HFFc6 (cell line): Measurements from ENCODE around the gene CBX1. TPM values are rescaled to one million over a fixed set of nuclear protein-coding genes. Genes with fewer than 3 reads are reported as not detected.
A peak's percentile ranks its signal among the peaks of the same experiment; 100 is the strongest.
"Not testable (repeated sequence)": the region's sequence is repeated elsewhere in the genome, so short reads cannot be mapped to it uniquely, and the experiment has no call there.

Experiments used
- DNase-seq: peaks from one replicate; pipeline ENCODE4 v3.0.0-alpha.2; 2018
- H3K27ac Mint-ChIP-seq: 2 replicates; pipeline ENCODE4 v1.8.0; 2020; ENCODE audit warnings: mild to moderate bottlenecking, mixed read lengths
- H3K27me3 Mint-ChIP-seq: 2 replicates; pipeline ENCODE4 v1.8.0; 2021; ENCODE audit warnings: mild to moderate bottlenecking, moderate library complexity, mixed read lengths; ENCODE audit not compliant: insufficient read depth
- H3K36me3 Mint-ChIP-seq: 2 replicates; pipeline ENCODE4 v1.8.0; 2021; ENCODE audit warnings: low read depth, mixed read lengths
- H3K4me1 Mint-ChIP-seq: 2 replicates; pipeline ENCODE4 v1.8.0; 2020; ENCODE audit warnings: low read depth, mixed read lengths
- H3K4me3 Mint-ChIP-seq: 2 replicates; pipeline ENCODE4 v1.8.0; 2020; ENCODE audit warnings: mild to moderate bottlenecking, moderate library complexity, mixed read lengths
- H3K9me3 Mint-ChIP-seq: 2 replicates; pipeline ENCODE4 v1.8.0; 2020; ENCODE audit warnings: mild to moderate bottlenecking, mixed read lengths
- total RNA-seq, 6 experiments: library from RNA; stranded (reverse); fragmentation: NEBNext Ultra II Directional; extraction: Animal tissue kit (Norgen Biotek cat#: 25700); gene quantifications; 2 replicates in 1 of 6; 3 replicates in 5 of 6; pipeline ENCODE4 v1.2.3, GENCODE V29; 2021
- TF ChIP-seq, protein P1 (sequence below): fragments of 200-600 bp; sonication (generic); IDR thresholded peaks from 2 replicates; pipeline ENCODE4 v1.5.0; 2021; ENCODE audit warnings: antibody characterized with exemption, mild to moderate bottlenecking

CBX1 gene
- total RNA-seq, 6 experiments from 2014 or later: 62.2 to 82.1 (median 74.0) TPM

DNA sequence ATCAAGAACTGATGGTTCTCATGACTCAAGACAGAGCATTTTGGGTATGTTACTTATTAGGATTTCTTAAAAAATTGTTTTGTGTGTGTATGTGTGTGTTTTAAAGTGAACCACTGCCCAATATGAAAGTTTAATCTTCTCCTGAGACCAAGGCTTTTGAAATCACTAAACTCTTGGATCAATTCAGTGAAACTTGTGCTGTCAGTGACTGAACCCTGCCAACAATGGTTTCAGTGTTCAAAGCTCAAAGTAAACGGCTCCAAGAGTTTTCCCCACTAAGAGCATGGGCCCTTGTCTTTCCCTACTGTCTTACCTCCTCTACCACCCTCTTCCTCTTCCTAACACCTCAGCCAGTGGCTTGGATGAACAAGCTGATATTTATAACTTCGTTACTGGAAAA lies 31.1 kb downstream of the CBX1 start:
- peaks cover 36% of the 10 kb centered on the region for H3K4me1 Mint-ChIP-seq
- H3K27me3 Mint-ChIP-seq: no peaks in the 10 kb centered on the region
- TF ChIP-seq, protein P1, sequence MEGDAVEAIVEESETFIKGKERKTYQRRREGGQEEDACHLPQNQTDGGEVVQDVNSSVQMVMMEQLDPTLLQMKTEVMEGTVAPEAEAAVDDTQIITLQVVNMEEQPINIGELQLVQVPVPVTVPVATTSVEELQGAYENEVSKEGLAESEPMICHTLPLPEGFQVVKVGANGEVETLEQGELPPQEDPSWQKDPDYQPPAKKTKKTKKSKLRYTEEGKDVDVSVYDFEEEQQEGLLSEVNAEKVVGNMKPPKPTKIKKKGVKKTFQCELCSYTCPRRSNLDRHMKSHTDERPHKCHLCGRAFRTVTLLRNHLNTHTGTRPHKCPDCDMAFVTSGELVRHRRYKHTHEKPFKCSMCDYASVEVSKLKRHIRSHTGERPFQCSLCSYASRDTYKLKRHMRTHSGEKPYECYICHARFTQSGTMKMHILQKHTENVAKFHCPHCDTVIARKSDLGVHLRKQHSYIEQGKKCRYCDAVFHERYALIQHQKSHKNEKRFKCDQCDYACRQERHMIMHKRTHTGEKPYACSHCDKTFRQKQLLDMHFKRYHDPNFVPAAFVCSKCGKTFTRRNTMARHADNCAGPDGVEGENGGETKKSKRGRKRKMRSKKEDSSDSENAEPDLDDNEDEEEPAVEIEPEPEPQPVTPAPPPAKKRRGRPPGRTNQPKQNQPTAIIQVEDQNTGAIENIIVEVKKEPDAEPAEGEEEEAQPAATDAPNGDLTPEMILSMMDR: no peak
- DNase-seq: no peak
- H3K36me3 Mint-ChIP-seq: peaks cover 16% of the 10 kb centered on the region
- H3K27ac Mint-ChIP-seq: peak overlapping the region; percentile 67
- H3K4me3 Mint-ChIP-seq: no peak overlapping the region
- no peaks in the 10 kb centered on the region for H3K9me3 Mint-ChIP-seq

DNA sequence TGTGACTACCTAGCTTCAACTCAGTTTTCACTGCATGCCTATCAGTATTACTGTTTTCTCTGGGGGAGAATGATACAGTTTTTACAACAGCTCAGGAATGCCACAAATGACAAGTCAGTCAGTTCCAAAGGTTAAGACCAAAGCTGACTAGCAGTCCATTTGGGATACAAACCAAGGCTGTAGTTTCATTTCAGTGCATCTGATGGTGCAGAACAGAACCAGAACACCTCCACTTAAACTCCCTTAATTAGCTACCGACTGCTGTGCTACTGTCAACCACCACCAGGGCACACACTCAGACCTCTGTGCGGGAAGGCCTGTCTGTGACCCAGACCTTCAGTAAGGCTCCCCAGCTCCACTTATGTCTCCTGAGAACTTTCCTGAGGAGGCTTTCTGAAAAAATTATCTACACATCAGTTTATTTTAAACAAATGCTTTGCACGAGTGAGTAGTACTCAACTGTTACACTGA lies 32.8 kb downstream of the CBX1 start:
- peak; percentile 77 for DNase-seq
- Mint-ChIP-seq H3K4me1 (peaks cover 24% of the 10 kb centered on the region), H3K27me3 (no peaks in the 10 kb centered on the region), H3K36me3 (peaks cover 26% of the 10 kb centered on the region), H3K27ac (peak overlapping the region; percentile 87), H3K9me3 (no peaks in the 10 kb centered on the region), H3K4me3 (peak overlapping the region; percentile 57)
- TF ChIP-seq, protein P1: peak; percentile 74

DNA sequence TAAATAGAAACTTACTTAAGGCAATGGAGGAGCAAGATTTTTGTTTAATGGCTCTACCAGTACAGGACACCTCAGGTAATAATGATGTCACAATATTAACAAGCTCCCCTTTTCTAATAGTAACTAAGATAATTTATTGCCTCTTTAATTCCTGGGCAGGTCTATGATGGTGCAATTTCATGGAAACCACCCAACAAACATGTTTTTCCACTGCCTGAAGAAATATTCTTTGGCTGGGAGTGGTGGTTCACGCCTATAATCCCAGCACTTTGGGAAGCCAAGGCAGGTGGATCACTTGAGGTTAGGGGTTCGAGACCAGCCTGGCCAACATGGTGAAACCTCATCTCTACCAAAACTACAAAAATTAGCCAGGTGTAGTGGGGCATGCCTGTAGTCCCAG lies 33.5 kb downstream of the CBX1 start:
- not testable (repeated sequence) for DNase-seq, H3K9me3 Mint-ChIP-seq, H3K27me3 Mint-ChIP-seq, H3K4me3 Mint-ChIP-seq
- Mint-ChIP-seq H3K36me3 (peaks cover 26% of the 10 kb centered on the region), H3K27ac (peak overlapping the region; percentile 38; the same call in 1 of the 2 replicates), H3K4me1 (peaks cover 24% of the 10 kb centered on the region)

DNA sequence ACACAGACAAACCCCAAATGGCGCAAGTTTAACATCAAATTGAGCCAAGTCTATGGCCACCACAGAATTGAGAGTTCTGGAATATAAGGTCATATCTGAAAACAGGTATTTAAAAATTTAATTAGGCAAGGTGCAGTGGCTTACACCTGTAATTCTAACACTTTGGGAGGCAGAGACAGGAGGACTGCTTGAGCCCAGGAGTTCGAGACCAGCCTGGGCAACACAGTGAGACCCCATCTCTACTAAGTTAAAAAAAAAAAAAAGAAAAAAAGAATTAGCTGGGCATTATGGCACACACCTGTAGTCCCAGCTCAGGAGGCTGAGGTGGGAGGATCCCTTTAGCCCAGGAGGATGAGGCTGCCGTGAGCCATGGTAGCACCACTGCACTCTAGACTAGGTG lies 34.0 kb downstream of the CBX1 start:
- H3K4me3 Mint-ChIP-seq: no peak overlapping the region
- H3K4me1 Mint-ChIP-seq: peaks cover 24% of the 10 kb centered on the region
- no peak for DNase-seq
- no peak overlapping the region; the same call in 1 of the 2 replicates for H3K27ac Mint-ChIP-seq
- H3K36me3 Mint-ChIP-seq: peaks cover 31% of the 10 kb centered on the region
- no peaks in the 10 kb centered on the region for H3K9me3 Mint-ChIP-seq
- TF ChIP-seq, protein P1: no peak
- H3K27me3 Mint-ChIP-seq: no peaks in the 10 kb centered on the region

DNA sequence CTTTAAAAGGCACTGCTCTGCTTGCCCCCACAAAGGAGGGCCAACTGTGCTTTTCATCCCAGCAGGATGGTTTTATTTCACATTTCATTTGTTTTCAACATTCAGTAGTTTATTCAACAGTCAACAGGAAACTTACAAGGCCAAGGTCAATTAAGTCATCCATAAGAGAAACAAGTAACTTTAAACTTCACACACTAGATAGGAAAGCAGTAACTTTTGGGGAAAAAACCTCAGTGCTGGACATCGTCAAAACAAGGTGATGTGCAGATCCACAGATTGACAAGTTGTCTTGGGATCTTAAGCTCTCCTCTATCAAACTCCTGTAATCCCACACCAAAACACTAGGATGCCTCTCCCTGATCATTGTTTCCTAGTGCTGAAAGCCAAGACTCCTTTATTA lies 34.6 kb downstream of the CBX1 start:
- no peak overlapping the region; the same call in 1 of the 2 replicates for H3K27ac Mint-ChIP-seq
- peaks cover 32% of the 10 kb centered on the region for H3K36me3 Mint-ChIP-seq

DNA sequence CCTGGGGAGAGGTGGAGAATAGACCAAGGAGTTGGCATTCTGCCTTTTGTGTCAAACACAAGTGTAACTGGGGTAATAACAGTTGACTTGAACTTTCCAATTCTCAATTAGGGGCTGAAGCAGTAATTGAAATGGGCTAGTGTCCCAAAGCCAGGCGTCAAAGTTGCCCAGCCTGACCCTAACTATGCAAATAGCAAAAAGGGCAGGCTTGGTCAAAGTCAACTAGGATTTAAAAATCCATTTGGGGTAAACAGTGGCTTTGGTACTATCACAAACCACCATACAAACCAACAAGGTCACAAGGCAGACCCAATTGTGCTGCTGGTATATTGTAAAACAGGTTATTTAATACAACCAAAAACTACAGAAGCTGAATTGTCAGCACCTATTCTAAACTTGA lies 35.1 kb downstream of the CBX1 start:
- DNase-seq: no peak
- Mint-ChIP-seq H3K27me3 (no peaks in the 10 kb centered on the region), H3K4me3 (no peak overlapping the region), H3K36me3 (peaks cover 37% of the 10 kb centered on the region), H3K4me1 (peaks cover 32% of the 10 kb centered on the region), H3K9me3 (no peaks in the 10 kb centered on the region), H3K27ac (no peak overlapping the region; the same call in 1 of the 2 replicates)
- TF ChIP-seq, protein P1: no peak

More for the DNA sequence above, 34.6 kb downstream of the CBX1 start:
- no peak overlapping the region for H3K4me3 Mint-ChIP-seq
- no peaks in the 10 kb centered on the region for H3K27me3 Mint-ChIP-seq
- H3K4me1 Mint-ChIP-seq: peaks cover 27% of the 10 kb centered on the region
- DNase-seq: no peak
- TF ChIP-seq, protein P1: 0 out of 2 replicates have a peak, but pooled peaks have one; percentile 27
- no peaks in the 10 kb centered on the region for H3K9me3 Mint-ChIP-seq
